Ovary (tissue), 3 donors: Measurements from ENCODE around the gene CEP164.

ENCODE experiments used
- POLR2A ChIP-seq: fragments of 450-650 bp; IDR thresholded peaks from one replicate; pipeline ENCODE4 v1.6.1; 2017; ENCODE audit warnings: antibody characterized with exemption, mild to moderate bottlenecking, moderate library complexity
- TF ChIP-seq, protein P1 (sequence below), 3 donors: fragments of 450-650 bp in 2 of 3; fragments of 200-600 bp in 1 of 3; IDR thresholded peaks; one replicate each; pipeline versions ENCODE4 v1.5.1 to v1.8.0; 2016 to 2022; ENCODE audit warnings: antibody characterized with exemption in 3 of 3, mild to moderate bottlenecking in 1 of 3
- donor health status: DM: no; HTN: no; CAD: no.

GRCh38 chr11:117309310-117309709, 18.3 kb upstream of the CEP164 start:
- TF ChIP-seq, protein P1, sequence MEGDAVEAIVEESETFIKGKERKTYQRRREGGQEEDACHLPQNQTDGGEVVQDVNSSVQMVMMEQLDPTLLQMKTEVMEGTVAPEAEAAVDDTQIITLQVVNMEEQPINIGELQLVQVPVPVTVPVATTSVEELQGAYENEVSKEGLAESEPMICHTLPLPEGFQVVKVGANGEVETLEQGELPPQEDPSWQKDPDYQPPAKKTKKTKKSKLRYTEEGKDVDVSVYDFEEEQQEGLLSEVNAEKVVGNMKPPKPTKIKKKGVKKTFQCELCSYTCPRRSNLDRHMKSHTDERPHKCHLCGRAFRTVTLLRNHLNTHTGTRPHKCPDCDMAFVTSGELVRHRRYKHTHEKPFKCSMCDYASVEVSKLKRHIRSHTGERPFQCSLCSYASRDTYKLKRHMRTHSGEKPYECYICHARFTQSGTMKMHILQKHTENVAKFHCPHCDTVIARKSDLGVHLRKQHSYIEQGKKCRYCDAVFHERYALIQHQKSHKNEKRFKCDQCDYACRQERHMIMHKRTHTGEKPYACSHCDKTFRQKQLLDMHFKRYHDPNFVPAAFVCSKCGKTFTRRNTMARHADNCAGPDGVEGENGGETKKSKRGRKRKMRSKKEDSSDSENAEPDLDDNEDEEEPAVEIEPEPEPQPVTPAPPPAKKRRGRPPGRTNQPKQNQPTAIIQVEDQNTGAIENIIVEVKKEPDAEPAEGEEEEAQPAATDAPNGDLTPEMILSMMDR (IDR thresholded peaks at IDR 0.05): no peak
- no peak for TF ChIP-seq POLR2A
